ENCODE results near the gene PERP. TPM values are rescaled to one million over a fixed set of nuclear protein-coding genes. Genes with fewer than 3 reads are reported as not detected.

Gene PERP
- total RNA-seq, 2 experiments from 2014 or later: 11.8 to 13.4 TPM

DNA sequence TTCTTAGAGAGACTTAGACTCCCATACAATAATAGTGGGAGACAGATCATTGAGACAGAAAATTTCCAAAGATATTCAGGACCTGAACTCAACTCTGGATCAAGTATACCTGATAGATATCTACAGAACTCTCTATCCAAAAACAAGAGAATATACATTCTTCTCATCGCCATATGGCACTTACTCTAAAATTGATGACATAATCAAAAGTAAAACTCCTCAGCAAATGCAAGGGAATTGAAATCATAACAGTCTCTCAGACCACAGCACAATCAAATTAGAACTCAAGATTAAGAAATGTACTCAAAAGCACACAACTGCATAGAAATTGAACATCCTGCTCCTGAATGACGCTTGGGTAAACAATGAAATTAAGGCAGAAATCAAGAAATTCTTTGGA lies 28.7 kb downstream of the PERP start:
- Mint-ChIP-seq H3K27ac (no peak overlapping the region), H3K36me3 (no peaks in the 10 kb centered on the region), H3K27me3 (peaks cover 24% of the 10 kb centered on the region), H3K4me1 (no peaks in the 10 kb centered on the region), H3K9me3 (ENCODE audit: low read depth) (peaks cover 2% of the 10 kb centered on the region), H3K4me3 (no peak overlapping the region)
- ATAC-seq (no peak), DNase-seq (no peak)
- CTCF ChIA-PET: interaction anchor here (1.1 kb wide), 1 partner anchor 28 kb away, joined by 3 read pairs; no protein-coding TSS in a partner anchor

DNA sequence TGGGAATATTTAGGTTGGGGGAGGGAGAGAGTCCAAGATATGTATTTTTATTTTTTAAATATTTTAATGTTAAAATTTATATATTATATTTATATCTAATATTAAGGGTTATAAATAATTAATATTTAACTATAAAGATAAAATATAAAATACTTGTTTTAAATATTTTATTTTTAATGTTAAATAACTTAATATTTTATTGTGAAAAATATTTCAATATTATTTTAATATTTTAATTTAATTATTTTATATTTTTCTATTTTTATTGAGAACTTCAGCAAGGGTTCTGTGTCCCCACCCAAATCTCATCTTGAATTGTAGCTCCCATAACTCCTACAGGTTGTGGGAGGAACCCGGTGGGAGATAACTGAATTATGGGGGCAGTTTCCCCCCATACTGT lies 34.0 kb downstream of the PERP start:
- no peak overlapping the region for H3K4me3 Mint-ChIP-seq
- no peak for ATAC-seq
- peaks cover 6% of the 10 kb centered on the region for H3K27me3 Mint-ChIP-seq
- no peak for DNase-seq
- CTCF ChIA-PET: no interaction called here
- no peak overlapping the region for H3K27ac Mint-ChIP-seq
- no peaks in the 10 kb centered on the region for H3K4me1 Mint-ChIP-seq
- H3K9me3 Mint-ChIP-seq (ENCODE audit: low read depth): peaks cover 2% of the 10 kb centered on the region
- H3K36me3 Mint-ChIP-seq: no peaks in the 10 kb centered on the region

DNA sequence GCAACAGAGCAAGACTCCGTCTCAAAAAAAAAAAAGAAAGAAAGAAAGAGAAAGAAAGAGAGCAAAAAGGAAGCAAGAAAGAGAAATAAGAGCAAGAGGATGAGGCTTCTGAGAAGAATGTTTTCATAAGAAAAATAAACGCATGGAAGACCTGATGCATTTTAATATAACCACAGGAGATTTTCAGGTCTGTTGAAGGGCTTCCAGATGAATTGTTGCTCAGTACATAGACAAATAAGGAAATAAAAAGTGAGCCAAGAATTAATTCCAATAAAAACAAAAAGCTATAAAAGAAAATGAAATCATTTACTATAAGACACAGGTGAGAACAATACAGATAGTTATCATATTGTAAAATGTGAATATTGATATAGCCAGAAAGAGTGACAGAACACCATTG lies 43.5 kb downstream of the PERP start:
- Mint-ChIP-seq H3K36me3 (no peaks in the 10 kb centered on the region), H3K9me3 (ENCODE audit: low read depth) (no peaks in the 10 kb centered on the region), H3K4me1 (no peaks in the 10 kb centered on the region), H3K27me3 (peaks cover 10% of the 10 kb centered on the region), H3K27ac (no peak overlapping the region), H3K4me3 (no peak overlapping the region)
- ATAC-seq (no peak), DNase-seq (no peak)
- CTCF ChIA-PET: no interaction called here

DNA sequence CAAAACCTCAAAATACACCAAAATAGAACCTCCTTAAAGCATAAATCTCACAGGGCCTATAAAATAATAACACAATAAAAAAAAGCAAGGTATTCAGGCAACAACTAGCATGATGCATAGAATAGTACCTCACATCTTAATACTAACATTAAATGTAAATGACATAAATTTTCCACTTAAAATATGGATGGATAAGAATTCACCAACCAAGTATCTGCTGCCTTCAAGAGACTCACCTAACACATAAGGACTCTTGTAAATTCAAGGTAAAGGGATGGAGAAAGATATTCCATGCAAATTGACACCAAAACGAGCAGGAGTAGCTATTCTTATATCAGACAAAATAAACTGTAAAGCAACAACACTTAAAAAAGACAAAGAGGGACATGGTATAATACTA lies 52.2 kb downstream of the PERP start:
- Mint-ChIP-seq H3K27ac (no peak overlapping the region), H3K4me3 (no peak overlapping the region), H3K27me3 (peaks cover 41% of the 10 kb centered on the region), H3K9me3 (ENCODE audit: low read depth) (peaks cover 3% of the 10 kb centered on the region), H3K36me3 (no peaks in the 10 kb centered on the region), H3K4me1 (no peaks in the 10 kb centered on the region)
- ATAC-seq: no peak
- no peak for DNase-seq
- CTCF ChIA-PET: no interaction called here

DNA sequence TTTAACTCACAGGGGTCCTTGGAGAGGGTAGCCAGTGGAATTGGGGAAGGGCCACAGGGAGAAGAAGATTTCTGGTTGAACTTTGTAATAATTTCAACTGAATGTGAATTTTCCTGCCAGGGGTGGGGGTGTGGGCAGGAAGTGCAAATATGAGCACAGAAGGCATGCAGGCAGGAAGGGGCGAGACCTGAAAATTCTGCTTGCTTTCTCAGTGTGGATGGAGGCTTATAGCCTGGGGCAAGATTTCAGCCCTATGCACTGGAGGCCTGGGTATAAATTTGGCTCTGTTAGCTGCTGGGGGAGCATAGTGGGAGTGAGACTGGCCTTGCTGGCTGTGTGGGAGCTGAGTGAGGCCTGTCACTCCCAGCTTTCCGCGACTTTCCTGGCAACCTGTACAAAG lies 54.4 kb downstream of the PERP start:
- Mint-ChIP-seq H3K9me3 (ENCODE audit: low read depth) (peaks cover 3% of the 10 kb centered on the region), H3K4me3 (no peak overlapping the region), H3K4me1 (no peaks in the 10 kb centered on the region), H3K27ac (no peak overlapping the region), H3K27me3 (peaks cover 37% of the 10 kb centered on the region), H3K36me3 (no peaks in the 10 kb centered on the region)
- CTCF ChIA-PET: no interaction called here
- DNase-seq (no peak), ATAC-seq (no peak)

DNA sequence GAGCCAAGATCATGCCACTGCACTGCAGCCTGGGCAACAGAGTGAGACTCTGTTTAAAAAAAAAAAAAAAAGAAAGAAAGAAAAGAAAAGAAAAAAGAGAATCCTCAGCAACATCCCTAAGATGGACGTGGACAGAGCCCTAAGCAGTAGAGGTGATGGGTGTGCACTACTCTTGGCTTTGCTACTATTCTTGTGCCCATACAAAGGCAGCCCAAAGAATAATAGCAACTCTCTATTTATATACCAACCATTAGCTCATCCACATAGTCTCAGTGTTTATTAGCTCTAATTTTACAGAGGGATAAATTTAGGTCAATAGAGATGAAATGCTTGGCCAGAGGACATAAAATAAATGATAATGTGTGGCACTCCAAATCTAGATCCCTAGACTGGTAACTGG lies 62.2 kb downstream of the PERP start:
- Mint-ChIP-seq H3K27ac (no peak overlapping the region), H3K9me3 (ENCODE audit: low read depth) (no peaks in the 10 kb centered on the region), H3K4me1 (no peaks in the 10 kb centered on the region), H3K27me3 (peaks cover 14% of the 10 kb centered on the region), H3K4me3 (no peak overlapping the region), H3K36me3 (no peaks in the 10 kb centered on the region)
- CTCF ChIA-PET: no interaction called here
- no peak for ATAC-seq
- DNase-seq: no peak

DNA sequence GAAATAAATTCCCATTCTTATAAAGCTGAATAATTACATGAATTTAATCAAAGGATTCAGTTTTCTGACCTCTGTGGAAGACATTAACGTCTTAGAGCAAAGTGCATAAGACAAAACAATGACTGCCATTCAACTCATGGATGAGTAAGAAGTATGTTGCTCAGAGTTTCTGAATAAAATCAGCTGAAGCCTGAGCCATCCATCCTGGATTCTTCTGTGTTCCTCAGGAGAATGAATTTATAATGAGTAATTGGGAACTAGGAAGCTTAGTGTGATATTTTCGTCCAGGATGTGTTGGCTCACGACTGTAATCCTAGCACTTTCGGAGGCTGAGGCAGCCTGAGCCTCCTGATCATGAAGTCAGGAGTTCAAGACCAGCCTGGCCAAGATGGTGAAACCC lies 62.8 kb downstream of the PERP start:
- Mint-ChIP-seq H3K27me3 (peaks cover 14% of the 10 kb centered on the region), H3K4me1 (no peaks in the 10 kb centered on the region), H3K4me3 (no peak overlapping the region), H3K36me3 (no peaks in the 10 kb centered on the region), H3K27ac (no peak overlapping the region), H3K9me3 (ENCODE audit: low read depth) (no peaks in the 10 kb centered on the region)
- DNase-seq: no peak
- CTCF ChIA-PET: no interaction called here
- no peak for ATAC-seq

Other genes starting within 250 kb of the PERP start
- 100 to 1,000 TPM in 1 of 2 experiments, 10 to 100 TPM in 1; 86.7 to 225 TPM for gene TNFAIP3, start 240.2 kb downstream of the PERP start, total RNA-seq
- under 1 TPM; 0.07 to 0.15 TPM for gene ARFGEF3, start 54.5 kb upstream of the PERP start, total RNA-seq
- gene PBOV1, start 111.1 kb upstream of the PERP start, total RNA-seq: not detected

Measured in activated CD8-positive, alpha-beta memory T cell treated with anti-CD3 and anti-CD28 coated beads, Interleukin-2, amount 10 ng/mL, durations not matched to agents 7 days and 5 days (primary cell).